Keratinocyte (primary cell): ENCODE results near the gene RFC2.

ENCODE experiments used
- CTCF ChIP-seq, 3 experiments: IDR thresholded peaks in 1 of 3; conservative IDR thresholded peaks in 1 of 3; optimal IDR thresholded peaks in 1 of 3; 2 replicates in 2 of 3; 3 replicates in 1 of 3; pipeline versions ENCODE3 to v1.5.1; 2011; ENCODE audit warnings: low read length in 3 of 3, mild to moderate bottlenecking in 3 of 3, moderate library complexity in 2 of 3, control low read depth in 1 of 3, inconsistent platforms in 1 of 3; ENCODE audit not compliant: insufficient read depth in 2 of 3; ENCODE audit errors: extremely low read depth in 1 of 3
- EZH2 ChIP-seq: IDR thresholded peaks from one replicate; pipeline ENCODE4 v1.6.1; 2012; ENCODE audit warnings: inconsistent platforms, mild to moderate bottlenecking, low read length, moderate library complexity

DNA sequence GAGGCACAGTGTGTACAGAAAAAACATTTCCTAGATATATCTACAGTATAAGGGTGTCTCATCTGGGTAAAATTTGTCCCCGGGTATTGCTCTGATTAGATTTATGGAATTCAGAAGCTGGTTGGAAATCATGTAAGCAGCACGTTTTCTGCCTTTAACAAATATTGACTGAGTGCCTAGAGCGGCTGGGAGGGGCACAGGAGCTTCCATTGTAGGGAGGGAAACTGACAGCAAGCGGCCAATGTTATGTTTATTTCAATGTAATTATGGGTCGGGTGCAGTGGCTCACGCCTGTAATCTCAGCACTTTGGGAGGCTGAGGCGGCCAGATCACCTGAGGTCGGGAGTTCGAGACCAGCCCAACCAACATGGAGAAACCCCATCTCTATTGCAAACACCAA is 4.4 kb upstream of the RFC2 start:
- no peak for TF ChIP-seq CTCF (optimal IDR thresholded peaks at IDR 0.05 in 1 of 3, IDR thresholded peaks at IDR 0.05 in 1 of 3, conservative IDR thresholded peaks at IDR 0.05 in 1 of 3; ENCODE audit: extremely low read depth in 1 of 3, insufficient read depth in 2 of 3, low read length in 3 of 3)
- TF ChIP-seq EZH2 = no peak
